T-helper 2 cell treated with Interferon-gamma antibody and Interleukin-4, amounts not matched to agents 5 μg/mL and 100 μg/mL, for 36 hours (primary cell): Measurements from ENCODE around the gene TNFRSF12A.

Experiments used
- DNase-seq: peaks from one replicate; pipeline ENCODE4 v3.0.0; 2021; ENCODE audit warnings: low spot score
- H3K27ac Mint-ChIP-seq: one replicate; pipeline ENCODE4 v1.8.0; 2021; ENCODE audit warnings: mild to moderate bottlenecking, mixed read lengths
- H3K27me3 Mint-ChIP-seq: one replicate; pipeline ENCODE4 v1.8.0; 2021; ENCODE audit warnings: low read depth, mixed read lengths
- H3K36me3 Mint-ChIP-seq: one replicate; pipeline ENCODE4 v1.8.0; 2021; ENCODE audit warnings: low read depth, mixed read lengths
- H3K4me1 Mint-ChIP-seq: one replicate; pipeline ENCODE4 v1.8.0; 2021; ENCODE audit warnings: low read depth, mixed read lengths
- H3K4me3 Mint-ChIP-seq: one replicate; pipeline ENCODE4 v1.8.0; 2022; ENCODE audit warnings: mild to moderate bottlenecking, moderate library complexity, mixed read lengths
- H3K9me3 Mint-ChIP-seq: one replicate; pipeline ENCODE4 v1.8.0; 2021; ENCODE audit warnings: mixed read lengths

TNFRSF12A gene

DNA sequence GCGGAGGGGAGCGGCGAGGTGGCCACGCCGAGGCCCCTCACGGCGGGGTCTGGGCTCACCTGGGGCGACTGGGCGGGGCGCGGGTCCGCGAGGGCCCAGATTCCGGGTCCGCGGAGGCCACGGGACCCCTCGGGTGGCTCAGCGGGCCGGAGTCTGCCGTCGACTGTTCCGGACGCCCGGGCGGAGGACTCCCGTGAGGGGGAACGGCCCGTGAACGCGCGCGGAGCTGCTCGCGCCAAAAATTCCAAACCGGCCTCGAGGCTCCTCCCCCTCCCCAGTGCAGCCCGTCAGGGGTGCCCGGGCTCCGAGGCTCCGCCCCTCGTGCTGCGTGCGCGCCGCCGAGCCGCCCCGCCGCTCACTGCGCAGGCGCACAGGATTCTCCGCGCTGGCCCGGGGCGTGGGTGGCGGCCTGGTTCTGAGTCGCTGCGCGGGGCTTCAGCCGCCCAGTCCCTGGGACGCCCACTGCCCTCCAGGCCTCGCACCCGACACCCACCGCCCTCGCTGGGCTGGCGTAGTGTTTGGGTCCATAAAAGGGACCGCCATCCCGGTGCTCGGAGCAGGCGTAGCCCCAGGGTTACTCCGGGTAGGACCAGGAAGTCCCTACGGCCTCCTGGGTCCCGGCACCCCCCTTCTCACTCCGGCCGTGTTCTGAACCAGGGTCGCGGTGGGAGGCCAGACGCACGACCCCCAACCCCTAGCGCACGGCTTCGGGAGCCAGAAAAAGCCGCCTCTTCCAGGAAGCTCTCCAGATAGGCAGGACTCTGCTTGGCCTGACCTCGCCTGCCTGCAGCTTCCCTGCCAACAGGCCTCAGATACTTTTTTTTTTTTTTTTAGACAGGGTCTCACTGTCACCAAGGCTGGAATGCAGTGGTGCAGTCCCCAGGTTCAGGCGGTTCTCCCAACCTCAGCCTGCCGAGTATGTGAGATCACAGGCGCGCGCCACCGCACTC, 39.7 kb upstream of the TNFRSF12A start, which contains the start of gene PKMYT1:
TSS of gene PKMYT1 (minus strand) at position 220 of the 950 bp plus-strand sequence. CDS start 789 bp downstream, outside the sequence.
- H3K4me1 Mint-ChIP-seq = peaks cover 15% of the 10 kb centered on the region
- peak within 1 kb of the TSS; percentile 93 for H3K27ac Mint-ChIP-seq
- no peaks in the 10 kb centered on the region for H3K27me3 Mint-ChIP-seq
- H3K4me3 Mint-ChIP-seq = peak within 1 kb of the TSS; percentile 91
- no peaks in the 10 kb centered on the region for H3K9me3 Mint-ChIP-seq
- H3K36me3 Mint-ChIP-seq = peaks cover 12% of the 10 kb centered on the region
- peak; percentile 98 for DNase-seq

DNA sequence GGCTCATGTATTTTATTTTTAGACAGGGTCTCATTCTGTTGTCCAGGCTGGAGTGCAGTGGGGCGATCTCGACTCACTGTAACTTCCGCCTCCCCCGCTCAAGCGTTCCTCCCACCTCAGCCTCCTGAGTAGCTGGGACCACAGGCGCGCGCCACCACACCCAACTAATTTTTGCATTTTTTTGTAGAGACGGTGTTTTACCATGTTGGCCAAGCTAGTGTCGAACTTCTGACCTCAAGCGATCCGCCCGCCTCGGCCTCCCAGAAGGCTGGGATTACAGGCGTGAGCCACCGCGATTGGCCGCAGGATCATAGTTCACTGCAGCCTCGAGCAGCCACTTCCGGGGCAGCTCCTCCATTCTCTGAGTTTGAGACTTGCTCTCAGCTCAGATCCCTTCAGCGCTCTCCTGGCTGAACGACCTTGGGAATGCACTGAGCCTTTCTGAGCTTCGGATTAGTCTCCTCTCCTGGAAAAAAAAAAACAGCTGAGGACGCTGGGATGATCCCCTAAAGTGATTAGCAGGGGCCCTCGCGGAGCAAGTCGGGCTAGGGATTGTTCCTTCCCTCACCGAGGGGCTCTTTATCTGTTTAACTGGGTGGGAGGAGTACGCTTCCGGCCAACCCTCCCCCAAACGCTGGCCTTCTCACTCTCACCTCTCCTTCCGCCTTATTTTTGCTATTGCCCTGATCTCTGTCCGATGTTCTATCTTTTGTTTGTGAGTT, 38.8 kb upstream of the TNFRSF12A start:
- H3K4me3 Mint-ChIP-seq = peak overlapping the region; percentile 91
- peaks cover 12% of the 10 kb centered on the region for H3K36me3 Mint-ChIP-seq
- H3K27me3 Mint-ChIP-seq = no peaks in the 10 kb centered on the region
- no peaks in the 10 kb centered on the region for H3K9me3 Mint-ChIP-seq
- H3K4me1 Mint-ChIP-seq = peaks cover 15% of the 10 kb centered on the region
- DNase-seq = no peak
- H3K27ac Mint-ChIP-seq = peak overlapping the region; percentile 87

DNA sequence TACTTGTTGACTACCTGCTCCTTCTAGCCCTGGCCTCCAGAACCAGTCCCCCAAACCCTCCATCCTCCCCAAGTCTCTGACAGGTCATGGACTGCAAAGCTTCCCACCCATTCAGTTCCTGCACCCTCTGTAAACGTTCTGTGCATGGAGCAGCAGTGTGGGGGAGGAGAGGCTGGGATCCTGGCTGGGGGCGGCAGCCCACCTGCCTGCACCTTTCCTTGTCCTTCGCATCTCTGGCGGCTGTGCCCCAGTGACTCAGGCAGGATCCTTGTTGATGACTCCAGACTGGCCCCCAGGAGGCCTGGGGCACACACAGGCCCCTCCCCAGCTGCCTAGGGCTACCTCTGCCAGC, 38.3 kb upstream of the TNFRSF12A start:
- Mint-ChIP-seq H3K27me3 (no peaks in the 10 kb centered on the region), H3K36me3 (peaks cover 11% of the 10 kb centered on the region), H3K4me1 (peaks cover 15% of the 10 kb centered on the region), H3K27ac (peak overlapping the region; percentile 87), H3K9me3 (no peaks in the 10 kb centered on the region), H3K4me3 (peak overlapping the region; percentile 91)
- DNase-seq = no peak

DNA sequence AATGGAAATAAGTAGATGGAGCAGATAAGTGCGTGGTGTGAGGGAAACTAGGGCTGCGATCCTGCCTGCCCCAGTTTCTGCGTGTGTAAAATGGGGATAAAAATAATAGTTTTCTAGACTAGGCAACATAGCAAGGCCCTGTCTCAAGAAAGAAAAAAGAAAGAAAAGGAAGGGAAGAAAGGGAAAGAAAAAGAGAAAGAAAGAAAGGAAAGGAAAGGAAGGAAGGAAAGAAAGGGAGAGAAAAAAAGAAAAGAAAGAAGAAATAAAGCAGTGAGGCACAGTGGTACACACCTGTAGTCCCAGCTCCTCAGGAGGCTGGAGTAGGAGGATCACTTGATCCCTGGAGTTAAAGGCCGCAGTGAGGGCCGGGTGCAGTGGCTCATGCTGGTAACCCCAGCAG, 37.8 kb upstream of the TNFRSF12A start:
- H3K4me1 Mint-ChIP-seq = peaks cover 15% of the 10 kb centered on the region
- H3K36me3 Mint-ChIP-seq = peaks cover 6% of the 10 kb centered on the region
- H3K4me3 Mint-ChIP-seq = peak overlapping the region; percentile 42
- H3K9me3 Mint-ChIP-seq = no peaks in the 10 kb centered on the region
- H3K27me3 Mint-ChIP-seq = no peaks in the 10 kb centered on the region
- DNase-seq = no peak
- H3K27ac Mint-ChIP-seq = no peak overlapping the region

DNA sequence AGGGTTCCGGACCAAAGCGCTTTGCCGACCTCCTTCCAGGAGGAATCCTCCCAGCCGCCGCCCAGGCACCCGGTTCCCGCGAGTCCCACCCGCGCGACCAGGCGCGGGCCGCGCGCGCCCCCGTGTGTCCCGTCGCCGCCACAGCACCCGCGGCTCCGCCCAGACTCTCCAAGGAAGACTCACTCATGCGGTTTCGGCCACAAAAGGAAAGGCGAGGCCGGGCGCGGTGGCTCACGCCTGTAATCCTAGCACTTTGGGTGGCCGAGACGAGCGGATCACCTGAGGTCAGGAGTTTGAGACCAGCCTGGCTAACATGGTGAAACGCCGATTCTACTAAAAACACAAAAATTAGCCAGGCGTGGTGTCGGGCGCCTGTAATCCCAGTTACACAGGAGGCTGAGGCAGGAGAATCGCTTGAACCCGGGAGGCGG, 36.4 kb upstream of the TNFRSF12A start:
- Mint-ChIP-seq H3K36me3 (peaks cover 4% of the 10 kb centered on the region), H3K9me3 (no peaks in the 10 kb centered on the region), H3K27me3 (no peaks in the 10 kb centered on the region), H3K27ac (no peak overlapping the region), H3K4me1 (peaks cover 15% of the 10 kb centered on the region), H3K4me3 (peak overlapping the region; percentile 72)
- DNase-seq = peak; percentile 74

DNA sequence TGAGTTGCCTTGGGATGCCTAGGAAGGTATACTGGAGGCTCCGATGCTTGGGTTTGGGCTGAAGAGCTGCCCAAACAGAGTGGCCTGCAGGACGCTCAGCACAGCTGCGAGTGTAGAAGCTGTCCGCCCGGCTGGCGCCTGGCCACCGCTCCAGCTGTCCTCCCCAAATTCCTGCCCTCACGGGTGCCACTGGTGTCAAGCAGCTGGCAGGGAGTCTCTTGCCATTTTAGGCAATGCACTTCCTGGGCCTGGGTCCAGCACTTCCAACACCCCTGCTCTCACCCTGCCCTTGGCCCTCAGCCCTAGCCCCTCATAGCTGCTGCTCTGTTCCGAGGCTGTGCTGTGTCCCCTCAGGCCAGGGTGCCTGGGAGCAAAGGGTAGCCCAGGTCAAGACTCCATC, 34.7 kb upstream of the TNFRSF12A start:
- H3K9me3 Mint-ChIP-seq = no peaks in the 10 kb centered on the region
- peaks cover 1% of the 10 kb centered on the region for H3K36me3 Mint-ChIP-seq
- no peak for DNase-seq
- no peak overlapping the region for H3K27ac Mint-ChIP-seq
- no peak overlapping the region for H3K4me3 Mint-ChIP-seq
- H3K4me1 Mint-ChIP-seq = peaks cover 13% of the 10 kb centered on the region
- no peaks in the 10 kb centered on the region for H3K27me3 Mint-ChIP-seq

DNA sequence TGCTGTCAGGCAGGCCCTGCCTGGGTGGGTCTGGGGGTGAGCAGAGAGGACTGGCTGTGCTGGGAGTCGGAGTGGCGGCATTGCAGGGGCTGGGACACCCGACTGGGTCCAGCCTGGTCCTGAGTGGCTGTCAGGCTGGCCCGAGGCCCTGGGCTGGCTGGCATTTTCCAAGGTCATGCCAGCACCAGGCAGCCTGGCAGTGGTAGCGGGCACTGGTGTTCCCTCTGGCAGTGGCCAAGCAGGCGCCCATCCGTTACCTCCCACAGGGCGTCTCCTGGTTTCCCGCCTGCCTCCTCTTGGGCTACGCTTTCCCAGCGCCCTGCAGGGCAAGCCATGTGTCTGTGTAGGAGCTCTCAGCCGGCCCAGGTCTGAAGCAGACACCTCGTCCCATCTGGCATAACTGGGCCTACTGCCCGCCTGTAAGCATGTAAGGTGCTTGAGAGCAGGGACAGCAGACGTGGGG, 34.2 kb upstream of the TNFRSF12A start:
- Mint-ChIP-seq H3K4me1 (peaks cover 13% of the 10 kb centered on the region), H3K9me3 (no peaks in the 10 kb centered on the region), H3K27ac (no peak overlapping the region), H3K27me3 (no peaks in the 10 kb centered on the region), H3K36me3 (peaks cover 1% of the 10 kb centered on the region), H3K4me3 (no peak overlapping the region)
- no peak for DNase-seq

DNA sequence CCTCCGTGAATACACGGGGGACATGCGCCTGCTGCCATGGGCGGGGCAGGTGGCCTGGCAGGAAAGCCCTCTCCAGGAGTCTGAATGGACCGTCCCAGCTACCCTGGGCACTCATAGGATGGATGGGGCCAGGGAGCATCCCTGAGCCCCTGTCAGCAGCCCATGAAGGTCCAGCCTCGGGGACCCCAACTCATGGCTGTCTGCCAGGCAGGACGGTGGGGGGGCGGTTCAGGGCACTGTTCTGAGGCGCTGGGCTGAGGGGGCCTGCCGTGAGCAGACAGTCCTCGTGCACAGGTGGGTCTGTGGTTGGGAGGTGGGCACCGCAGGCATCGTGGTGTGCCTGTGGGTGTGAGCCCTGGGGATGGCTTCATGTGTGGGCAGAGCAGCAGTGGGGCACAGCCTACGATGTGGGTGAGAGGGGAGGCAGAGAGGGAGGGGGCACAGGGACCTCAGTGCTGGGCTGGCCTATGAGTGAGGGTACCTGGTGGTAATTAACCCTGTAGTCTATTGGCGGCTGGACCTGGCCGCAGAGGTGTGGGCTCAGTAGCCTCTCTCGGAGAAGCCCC, 33.5 kb upstream of the TNFRSF12A start:
- Mint-ChIP-seq H3K4me1 (peaks cover 9% of the 10 kb centered on the region), H3K27me3 (no peaks in the 10 kb centered on the region), H3K36me3 (peaks cover under 1% of the 10 kb centered on the region), H3K4me3 (no peak overlapping the region), H3K9me3 (no peaks in the 10 kb centered on the region), H3K27ac (no peak overlapping the region)
- no peak for DNase-seq

DNA sequence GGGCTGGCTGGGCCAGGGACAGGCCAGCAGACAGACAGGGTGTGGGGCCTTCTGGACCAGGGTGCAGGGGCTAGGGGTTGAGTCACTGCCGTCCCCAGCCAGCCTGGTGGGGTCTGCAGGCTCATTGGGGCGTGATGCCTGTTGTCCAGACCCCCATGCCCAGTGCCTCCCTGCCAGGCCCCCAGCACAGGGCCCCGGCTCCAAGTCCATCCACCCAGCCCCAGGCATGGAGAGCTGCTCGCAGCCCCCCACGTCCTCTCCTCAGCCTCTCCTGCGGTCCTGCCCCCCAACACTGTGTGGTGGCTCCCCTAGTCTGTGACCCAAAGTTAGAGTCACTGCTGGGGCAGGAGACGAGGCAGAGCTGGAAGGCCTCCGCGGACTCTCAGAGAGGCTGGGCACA, 32.9 kb upstream of the TNFRSF12A start:
- peaks cover 5% of the 10 kb centered on the region for H3K4me1 Mint-ChIP-seq
- no peaks in the 10 kb centered on the region for H3K27me3 Mint-ChIP-seq
- H3K4me3 Mint-ChIP-seq = no peak overlapping the region
- H3K27ac Mint-ChIP-seq = no peak overlapping the region
- no peak for DNase-seq
- H3K36me3 Mint-ChIP-seq = no peaks in the 10 kb centered on the region
- H3K9me3 Mint-ChIP-seq = no peaks in the 10 kb centered on the region

DNA sequence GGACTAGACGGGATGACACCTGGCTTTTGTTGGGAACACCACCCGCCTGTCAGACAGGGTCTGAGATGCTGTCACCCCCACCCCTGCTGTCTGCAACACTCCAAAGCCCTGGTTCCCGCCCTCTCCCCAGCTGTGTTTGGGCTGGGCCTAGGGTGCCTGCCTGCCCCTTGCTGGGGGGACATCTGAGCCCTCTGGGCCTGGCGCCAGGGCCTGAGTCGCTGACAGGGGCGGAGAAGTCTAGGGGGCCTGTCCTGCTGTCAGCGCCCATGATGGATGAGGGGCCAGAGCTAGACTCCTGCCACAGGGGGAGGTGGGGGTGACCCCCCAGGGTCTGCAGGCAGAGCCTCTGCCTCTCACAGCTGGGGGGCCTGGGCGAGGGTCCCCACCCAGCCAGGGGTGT, 32.3 kb upstream of the TNFRSF12A start:
- H3K4me1 Mint-ChIP-seq = peaks cover 3% of the 10 kb centered on the region
- H3K36me3 Mint-ChIP-seq = no peaks in the 10 kb centered on the region
- DNase-seq = no peak
- no peak overlapping the region for H3K4me3 Mint-ChIP-seq
- no peaks in the 10 kb centered on the region for H3K27me3 Mint-ChIP-seq
- H3K9me3 Mint-ChIP-seq = no peaks in the 10 kb centered on the region
- no peak overlapping the region for H3K27ac Mint-ChIP-seq

DNA sequence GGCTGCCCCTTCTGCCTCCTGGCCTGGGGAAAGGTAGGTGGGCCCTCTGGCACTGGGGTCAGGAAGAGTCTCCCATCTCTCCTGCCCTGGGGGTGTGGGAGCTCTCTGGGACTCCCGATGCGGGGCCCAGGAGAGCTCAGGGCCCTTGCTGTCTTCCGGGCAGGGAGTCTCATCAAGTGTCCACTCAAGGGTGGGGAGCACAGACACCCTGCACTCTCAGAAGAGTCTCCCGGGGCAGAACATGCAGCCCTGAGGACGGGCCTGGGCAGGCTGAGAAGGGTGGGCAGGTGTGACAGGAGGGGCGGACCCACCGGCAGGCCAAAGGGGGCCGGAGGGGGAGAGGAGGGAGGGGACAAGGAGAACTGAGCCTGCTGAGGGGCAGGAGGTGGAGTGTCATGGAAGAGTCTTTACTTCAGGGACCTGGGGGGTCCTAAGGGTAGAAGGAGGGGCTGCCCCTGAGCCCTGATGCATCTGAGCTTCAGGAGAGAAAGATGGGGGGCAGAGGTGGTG, 31.5 kb upstream of the TNFRSF12A start:
- H3K36me3 Mint-ChIP-seq = no peaks in the 10 kb centered on the region
- H3K4me3 Mint-ChIP-seq = no peak overlapping the region
- no peaks in the 10 kb centered on the region for H3K9me3 Mint-ChIP-seq
- H3K27me3 Mint-ChIP-seq = no peaks in the 10 kb centered on the region
- H3K27ac Mint-ChIP-seq = no peak overlapping the region
- no peak for DNase-seq
- H3K4me1 Mint-ChIP-seq = peaks cover 3% of the 10 kb centered on the region

DNA sequence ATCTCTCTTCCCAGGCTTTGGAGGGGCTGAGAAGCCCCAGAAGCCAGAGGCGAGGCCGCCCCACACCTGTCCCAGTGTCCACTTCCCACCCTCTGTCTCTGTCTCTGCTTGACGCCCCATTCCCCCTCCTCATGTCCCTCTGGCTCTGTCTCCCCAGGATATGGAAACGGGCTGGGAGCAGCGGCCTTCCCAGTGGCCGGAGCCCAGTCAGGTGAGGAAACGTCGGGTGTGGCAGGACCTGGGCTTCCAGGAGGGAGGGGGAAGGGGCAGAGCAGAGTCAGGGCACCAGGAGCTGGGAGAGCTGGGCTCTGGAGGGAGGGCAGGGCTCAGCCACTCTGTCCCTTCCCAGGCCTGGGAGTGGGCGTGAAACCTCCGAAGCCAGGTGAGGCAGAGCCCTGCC, 29.3 kb upstream of the TNFRSF12A start:
- H3K27me3 Mint-ChIP-seq = no peaks in the 10 kb centered on the region

DNA sequence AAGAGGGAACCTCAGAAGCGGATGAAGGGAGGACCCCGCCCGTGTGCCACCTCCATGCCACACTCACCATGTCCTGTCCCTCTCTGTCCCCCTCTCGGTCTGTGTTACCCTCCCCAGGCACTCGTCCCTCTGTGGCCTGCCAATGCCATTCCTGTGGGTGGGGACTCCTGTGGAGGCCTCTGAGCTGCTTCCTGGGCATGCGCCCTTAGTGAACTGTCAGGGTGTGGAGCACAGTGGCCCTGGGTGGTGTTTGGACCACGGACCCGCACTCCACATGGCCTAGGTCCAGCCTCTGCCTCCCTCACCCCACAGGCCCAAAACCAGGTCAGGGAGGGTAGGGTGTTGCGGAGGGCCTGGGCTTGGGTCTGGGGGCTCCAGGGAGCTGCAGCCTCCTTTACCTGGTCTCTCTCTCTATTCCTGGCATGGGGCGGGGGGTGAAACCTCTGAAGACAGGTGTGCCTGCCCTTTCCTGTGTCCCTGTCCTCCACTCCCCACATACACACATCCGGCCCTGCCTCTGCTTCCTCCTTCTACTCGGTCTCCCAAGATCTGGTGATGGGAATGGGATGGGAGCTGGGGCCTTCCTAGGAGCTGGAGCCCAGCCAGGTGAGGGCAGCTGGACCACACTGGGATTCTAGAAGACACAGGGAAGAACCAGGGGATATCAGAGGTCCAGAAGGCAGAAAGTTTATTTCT, 28.5 kb upstream of the TNFRSF12A start:
- H3K36me3 Mint-ChIP-seq = no peaks in the 10 kb centered on the region
- H3K4me3 Mint-ChIP-seq = no peak overlapping the region
- H3K4me1 Mint-ChIP-seq = no peaks in the 10 kb centered on the region
- DNase-seq = no peak
- H3K27me3 Mint-ChIP-seq = no peaks in the 10 kb centered on the region
- no peak overlapping the region for H3K27ac Mint-ChIP-seq
- H3K9me3 Mint-ChIP-seq = no peaks in the 10 kb centered on the region

More for the DNA sequence above, 29.3 kb upstream of the TNFRSF12A start:
- H3K36me3 Mint-ChIP-seq = no peaks in the 10 kb centered on the region
- no peaks in the 10 kb centered on the region for H3K4me1 Mint-ChIP-seq
- no peak overlapping the region for H3K27ac Mint-ChIP-seq
- no peak for DNase-seq
- no peaks in the 10 kb centered on the region for H3K9me3 Mint-ChIP-seq
- H3K4me3 Mint-ChIP-seq = no peak overlapping the region
